GM21723 (cell line): ENCODE results near the gene MRPS6.

Experiments used
- ATAC-seq: cut with Tn5 transposase; IDR thresholded peaks from one replicate; pipeline ENCODE4 v1.9.1; 2021; ENCODE audit warnings: mild to moderate bottlenecking, moderate library complexity; ENCODE audit not compliant: unreplicated experiment

Gene MRPS6

GRCh38 chr21:34094949-34095348 is 21.6 kb downstream of the MRPS6 start:
- no peak for ATAC-seq

GRCh38 chr21:34097442-34097841 is 24.1 kb downstream of the MRPS6 start:
- no peak for ATAC-seq

GRCh38 chr21:34100337-34100736 is 27.0 kb downstream of the MRPS6 start:
- ATAC-seq = no peak

GRCh38 chr21:34100790-34101189 is 27.4 kb downstream of the MRPS6 start:
- no peak for ATAC-seq

- ATAC-seq = no peak
Measured at GRCh38 chr21:34105947-34106541, 32.7 kb downstream of the MRPS6 start.

- ATAC-seq = no peak
Measured at GRCh38 chr21:34107606-34108005, 34.2 kb downstream of the MRPS6 start.

- ATAC-seq = no peak
Measured at GRCh38 chr21:34109075-34109474, 35.7 kb downstream of the MRPS6 start.

GRCh38 chr21:34110594-34111202 is 37.3 kb downstream of the MRPS6 start:
- ATAC-seq = no peak

- ATAC-seq = no peak
Measured at GRCh38 chr21:34112316-34113033, 39.1 kb downstream of the MRPS6 start.

GRCh38 chr21:34113842-34114241 is 40.5 kb downstream of the MRPS6 start:
- no peak for ATAC-seq

GRCh38 chr21:34115160-34115559 is 41.8 kb downstream of the MRPS6 start:
- ATAC-seq = no peak

GRCh38 chr21:34116569-34116968 is 43.2 kb downstream of the MRPS6 start:
- no peak for ATAC-seq

- ATAC-seq = no peak
Measured at GRCh38 chr21:34120867-34121266, 47.5 kb downstream of the MRPS6 start.

GRCh38 chr21:34122047-34122446 is 48.7 kb downstream of the MRPS6 start:
- no peak for ATAC-seq

GRCh38 chr21:34123609-34124008 is 50.2 kb downstream of the MRPS6 start:
- ATAC-seq = no peak

- no peak for ATAC-seq
Measured at GRCh38 chr21:34126269-34126668, 52.9 kb downstream of the MRPS6 start.

- ATAC-seq = no peak
Measured at GRCh38 chr21:34126691-34127090, 53.3 kb downstream of the MRPS6 start.

GRCh38 chr21:34128124-34128523 is 54.7 kb downstream of the MRPS6 start:
- ATAC-seq = no peak

GRCh38 chr21:34128674-34129038 is 55.3 kb downstream of the MRPS6 start:
- no peak for ATAC-seq

- no peak for ATAC-seq
Measured at GRCh38 chr21:34129039-34129891, 55.9 kb downstream of the MRPS6 start.

GRCh38 chr21:34129901-34130715 is 56.7 kb downstream of the MRPS6 start:
- ATAC-seq = no peak
